ENCODE data around the gene SLC12A6.
A peak's percentile ranks its signal among the peaks of the same experiment; 100 is the strongest.
"Not testable (repeated sequence)": the region's sequence is repeated elsewhere in the genome, so short reads cannot be mapped to it uniquely, and the experiment has no call there.

SLC12A6 gene

GRCh38 chr15:34337557-34338306 lies at the start of gene SLC12A6:
TSS of gene SLC12A6 (minus strand) at chr15:34337781. CDS start at chr15:34336680, 1,101 bp downstream.
- DNase-seq (ENCODE audit: low read depth) = peak; percentile 76

DNA sequence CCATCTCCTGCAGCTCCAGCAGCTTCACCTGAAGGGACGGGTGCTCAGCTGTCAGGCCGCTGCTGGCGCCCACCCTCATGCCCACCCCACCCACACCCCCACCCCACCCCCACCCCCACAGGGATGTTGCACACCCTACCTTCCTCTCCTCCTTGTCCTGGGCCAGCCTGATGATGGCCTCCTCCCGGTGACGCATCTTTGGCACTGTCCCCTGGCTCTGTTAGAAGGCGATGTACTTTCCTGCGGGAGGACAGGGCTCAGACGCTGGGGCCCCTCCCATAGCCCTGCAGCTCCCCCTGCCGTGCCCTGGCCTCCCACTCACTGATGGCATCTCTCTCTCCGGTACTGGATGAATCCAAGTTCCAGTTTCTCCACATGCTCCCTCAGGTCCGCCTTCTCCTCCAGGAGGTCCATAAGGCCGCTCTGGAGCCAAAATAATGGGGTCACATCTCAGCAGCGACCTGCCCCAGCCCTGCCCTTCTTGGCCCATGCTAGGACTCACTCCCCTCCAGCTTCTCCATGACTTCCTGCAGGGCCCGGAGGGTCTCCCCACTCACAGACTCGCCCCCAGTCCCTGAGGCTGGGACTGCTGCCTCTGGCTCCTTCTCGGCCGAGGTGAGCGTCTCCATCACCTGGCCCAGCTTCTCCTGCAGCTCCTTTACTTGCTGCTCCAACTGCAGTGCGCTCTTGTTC lies 44.4 kb upstream of the SLC12A6 start:
- DNase-seq (ENCODE audit: low read depth) = not testable (repeated sequence)

DNA sequence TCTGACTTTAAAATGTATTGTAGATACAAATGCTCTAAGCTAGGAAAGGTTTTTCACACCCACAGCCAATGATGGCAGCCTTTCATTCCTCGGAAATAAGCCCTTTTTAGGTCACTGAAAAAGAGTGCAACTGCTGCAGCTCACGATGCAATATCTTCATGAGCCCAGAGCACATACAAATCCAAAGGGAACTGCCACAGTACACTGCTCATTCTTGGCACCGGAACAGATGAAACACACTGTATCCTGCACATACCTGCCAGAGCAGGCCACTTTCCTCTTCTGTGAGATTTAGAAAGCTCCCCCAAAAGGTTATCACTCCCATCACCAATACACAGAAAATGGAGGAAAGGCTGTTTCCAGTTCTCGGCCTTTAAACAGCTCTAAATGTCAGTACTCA lies 42.9 kb upstream of the SLC12A6 start:
- not testable (repeated sequence) for DNase-seq (ENCODE audit: low read depth)

DNA sequence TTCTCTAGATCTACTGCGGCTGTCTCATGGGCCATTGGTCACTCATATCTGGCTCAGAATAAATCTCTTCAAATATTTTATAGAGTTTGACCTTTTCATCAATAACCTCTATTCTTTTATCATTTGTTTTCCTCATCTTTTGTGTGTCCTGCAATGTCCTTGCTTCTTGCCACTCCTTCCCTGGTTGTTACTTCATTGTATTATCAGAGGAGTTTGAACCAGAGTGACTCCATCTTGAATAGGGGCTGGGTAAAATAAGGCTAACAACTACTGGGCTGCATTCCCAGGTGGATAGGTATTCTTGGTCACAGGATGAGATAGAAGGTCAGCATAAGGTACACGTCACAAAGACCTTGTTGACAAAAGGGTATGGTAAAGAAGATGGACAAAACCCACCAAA lies 39.3 kb upstream of the SLC12A6 start:
- DNase-seq (ENCODE audit: low read depth) = no peak

DNA sequence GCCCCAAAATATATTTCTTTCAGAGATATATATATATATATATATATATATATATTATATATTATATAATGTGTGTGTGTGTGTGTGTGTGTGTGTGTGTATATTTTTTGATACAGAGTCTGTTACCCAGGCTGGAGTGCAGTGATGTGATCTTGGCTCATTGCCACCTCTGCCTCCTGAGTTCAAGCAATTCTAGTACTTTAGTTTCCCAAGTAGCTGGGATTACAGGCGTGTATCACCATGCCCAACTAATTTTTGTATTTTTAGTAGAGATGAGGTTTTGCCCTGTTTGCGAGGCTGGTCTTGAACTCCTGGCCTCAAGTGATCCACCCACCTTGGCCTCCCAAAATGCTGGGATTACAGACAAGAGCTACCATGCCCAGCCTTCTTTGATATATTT lies 38.0 kb upstream of the SLC12A6 start:
- DNase-seq (ENCODE audit: low read depth) = not testable (repeated sequence)

GRCh38 chr15:34374816-34375215 lies 37.2 kb upstream of the SLC12A6 start:
- no peak for DNase-seq (ENCODE audit: low read depth)

DNA sequence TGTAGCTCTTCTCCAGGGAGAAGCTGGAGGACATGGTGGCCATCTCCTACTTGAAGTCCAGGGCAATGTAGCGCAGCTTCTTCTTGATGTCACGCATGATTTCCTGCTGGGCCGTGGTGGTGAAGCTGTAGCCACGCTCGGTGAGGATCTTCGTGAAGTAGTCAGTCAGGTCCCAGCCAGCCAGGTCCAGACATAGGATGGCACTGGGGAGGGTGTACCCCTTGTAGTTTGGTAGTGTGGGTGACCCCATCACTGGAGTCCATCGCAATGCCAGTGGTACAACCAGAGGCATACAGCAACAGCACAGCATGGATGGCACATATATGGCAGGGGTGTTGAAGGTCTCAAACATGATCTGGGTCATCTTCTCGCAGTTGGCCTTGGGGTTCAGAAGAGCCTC lies 36.4 kb upstream of the SLC12A6 start:
- DNase-seq (ENCODE audit: low read depth) = no peak

DNA sequence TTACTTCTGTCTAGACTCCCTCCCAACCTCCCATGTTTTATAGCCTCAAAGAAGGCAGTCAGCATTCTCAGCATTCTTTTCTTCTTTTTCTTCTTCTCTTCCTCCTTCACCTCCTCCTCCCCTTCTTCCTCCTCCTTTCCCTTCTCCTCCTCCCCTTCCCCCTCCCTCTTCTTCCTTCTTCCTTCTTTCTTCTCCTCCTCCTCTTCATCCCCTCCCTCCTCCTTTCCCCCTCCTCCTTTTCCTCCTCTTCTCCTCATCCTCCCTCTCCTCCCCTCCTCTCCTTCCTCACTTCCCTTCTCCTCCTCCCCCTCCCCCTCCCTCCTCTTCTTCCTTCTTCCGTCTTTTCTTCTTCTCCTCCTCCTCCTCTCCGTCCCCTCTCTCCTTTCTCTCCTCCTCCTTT lies 33.1 kb upstream of the SLC12A6 start:
- no peak for DNase-seq (ENCODE audit: low read depth)

- no peak for DNase-seq (ENCODE audit: low read depth)
Observed at GRCh38 chr15:34370129-34370528, 32.5 kb upstream of the SLC12A6 start.

- peak; percentile 36 for DNase-seq (ENCODE audit: low read depth)
Observed at GRCh38 chr15:34367101-34368081, 29.8 kb upstream of the SLC12A6 start, which contains the start of gene LPCAT4. TSS of gene LPCAT4 (minus strand) at chr15:34367196. CDS start at chr15:34367100, 96 bp downstream.

GRCh38 chr15:34366271-34367065 lies 28.9 kb upstream of the SLC12A6 start:
- DNase-seq (ENCODE audit: low read depth) = no peak

DNA sequence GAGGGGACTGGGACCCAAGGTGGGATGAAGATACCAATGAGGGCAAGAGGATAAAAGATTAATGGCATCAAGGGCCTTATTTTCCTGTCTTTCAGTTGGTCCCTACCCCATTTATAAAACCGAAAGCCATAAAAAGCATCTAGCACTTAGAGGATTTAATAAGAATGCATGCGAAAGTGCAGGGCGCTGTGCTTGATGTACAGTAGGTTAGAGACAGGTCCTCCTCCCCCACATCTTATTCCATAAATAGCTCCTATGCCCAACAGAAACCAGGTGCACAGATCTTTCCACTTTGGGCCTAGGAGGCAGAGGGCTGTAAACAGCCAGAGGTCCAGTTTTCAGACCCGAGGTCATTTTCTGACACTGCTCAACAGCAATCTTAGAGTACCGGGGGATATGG lies 28.3 kb upstream of the SLC12A6 start:
- DNase-seq (ENCODE audit: low read depth) = no peak

- DNase-seq (ENCODE audit: low read depth) = no peak
Observed at GRCh38 chr15:34365091-34365825, 27.7 kb upstream of the SLC12A6 start.

GRCh38 chr15:34364041-34364440 lies 26.5 kb upstream of the SLC12A6 start:
- no peak for DNase-seq (ENCODE audit: low read depth)

- no peak for DNase-seq (ENCODE audit: low read depth)
Observed at GRCh38 chr15:34362047-34362773, 24.6 kb upstream of the SLC12A6 start.

GRCh38 chr15:34361278-34361677 lies 23.7 kb upstream of the SLC12A6 start:
- DNase-seq (ENCODE audit: low read depth) = no peak

GRCh38 chr15:34360298-34360697 lies 22.7 kb upstream of the SLC12A6 start:
- DNase-seq (ENCODE audit: low read depth) = no peak

DNA sequence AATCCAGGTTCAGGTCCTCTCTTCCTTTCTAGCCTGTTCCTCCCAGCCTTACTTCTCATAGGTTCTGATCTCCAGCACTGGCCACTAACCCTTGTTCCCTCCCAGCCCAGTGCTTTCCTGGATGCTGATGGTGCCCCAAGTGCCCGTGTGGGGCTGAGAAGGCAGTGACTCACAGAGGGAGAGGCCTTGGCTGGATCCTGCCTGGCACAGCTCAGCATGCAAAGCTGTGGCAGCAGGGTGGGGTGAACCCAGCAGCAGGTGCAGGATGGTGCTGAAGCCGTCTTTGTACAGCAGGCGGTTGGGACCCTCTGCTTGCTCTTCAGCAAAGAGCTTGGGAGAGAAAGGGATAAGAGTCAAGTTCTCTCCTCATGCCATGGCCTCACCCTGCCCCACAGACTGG lies 21.8 kb upstream of the SLC12A6 start:
- no peak for DNase-seq (ENCODE audit: low read depth)

DNA sequence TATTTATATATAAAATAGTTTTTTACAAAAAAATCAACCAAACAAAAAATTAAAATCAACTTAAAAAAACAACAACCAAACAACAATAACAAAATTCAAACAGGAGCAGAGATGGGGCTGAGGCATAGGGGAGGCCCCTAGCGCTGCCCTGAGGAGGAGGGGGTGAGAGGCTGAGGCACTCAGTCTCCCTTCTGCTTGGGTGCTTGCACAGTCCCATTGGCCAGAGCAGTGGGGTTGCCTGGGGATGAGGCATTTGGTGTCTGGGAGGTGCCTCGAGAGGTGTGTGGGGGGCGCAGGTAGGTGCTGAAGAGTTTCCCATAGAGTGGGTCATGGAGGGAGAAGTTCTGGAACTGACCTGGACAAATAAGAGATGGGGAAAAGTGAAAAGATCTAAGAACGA lies 21.4 kb upstream of the SLC12A6 start:
- no peak for DNase-seq (ENCODE audit: low read depth)

- DNase-seq (ENCODE audit: low read depth) = no peak
Observed at GRCh38 chr15:34358367-34358766, 20.8 kb upstream of the SLC12A6 start.

All from non-pigmented ciliary epithelial cell (primary cell).